Right lobe of liver (tissue), 6 donors: Measurements from ENCODE around the gene TMCO2. TPM values are rescaled to one million over a fixed set of nuclear protein-coding genes. Genes with fewer than 3 reads are reported as not detected.

Experiments
- ATAC-seq, 4 donors: fragments of 200-7000 bp; cut with Tn5 transposase; one replicate each; pipeline ENCODE4 v1.9.1; 2020; ENCODE audit warnings: mild to moderate bottlenecking in 4 of 4, moderate library complexity in 4 of 4
- DNase-seq, 3 donors: peaks; one replicate each; pipeline ENCODE4 v3.0.0-alpha.2; 2020
- H3K27ac ChIP-seq, 3 donors: fragments of 200-600 bp; one replicate each; pipeline ENCODE4 v1.8.0; 2022
- H3K27me3 ChIP-seq, 2 donors: fragments of 200-600 bp; one replicate each; pipeline ENCODE4 v1.8.0; 2022
- H3K36me3 ChIP-seq, 4 donors: fragments of 200-600 bp; sonication (generic) in 1 of 4; one replicate each; pipeline versions ENCODE4 v1.5.1 to v1.8.0; 2017 to 2022; ENCODE audit warnings: control low read depth in 1 of 4
- H3K4me1 ChIP-seq, 4 donors: fragments of 200-600 bp; sonication (generic) in 1 of 4; one replicate each; pipeline versions ENCODE4 v1.5.1 to v1.8.0; 2017 to 2022; ENCODE audit warnings: control low read depth in 1 of 4
- H3K4me3 ChIP-seq, 3 donors: fragments of 200-600 bp; one replicate each; pipeline ENCODE4 v1.8.0; 2022
- H3K9me3 ChIP-seq, 4 donors: fragments of 200-600 bp; sonication (generic) in 1 of 4; one replicate each; pipeline versions ENCODE4 v1.5.1 to v1.8.0; 2017 to 2022; ENCODE audit warnings: control low read depth in 1 of 4
- CTCF ChIP-seq, 4 donors: fragments of 200-600 bp in 3 of 4; fragments of 450-650 bp in 1 of 4; IDR thresholded peaks; one replicate each; pipeline versions ENCODE4 v1.5.1 to v1.8.0; 2016 to 2022; ENCODE audit warnings: antibody characterized with exemption in 4 of 4, mild to moderate bottlenecking in 2 of 4
- POLR2A ChIP-seq: fragments of 450-650 bp; IDR thresholded peaks from one replicate; pipeline ENCODE4 v1.6.1; 2017; ENCODE audit warnings: antibody characterized with exemption, mild to moderate bottlenecking
- WGBS: methylation state at CpG from one replicate; pipeline ENCODE4 v1.1.6; 2018; ENCODE audit warnings: low coverage, low lambda C conversion rate; ENCODE audit not compliant: insufficient coverage; ENCODE audit errors: missing lambda C conversion rate; 5-methylcytosine and 5-hydroxymethylcytosine counted together
- intact Hi-C, 2 donors: fragments of 100-400 bp; cut with DNase I; formaldehyde crosslinking; loops; one replicate each; pipeline versions ENCODE4 v1.11.2 to v1.14.1; 2022
- total RNA-seq, 6 experiments: library from RNA; depleted of rRNA in 2 of 6; stranded (reverse); fragments of >200 nt in 2 of 6; fragmentation: NEBNext Ultra II Directional in 3 of 6; extraction: Animal tissue kit (Norgen Biotek cat#: 25700) in 3 of 6; gene quantifications; one replicate each; pipeline versions ENCODE4 v1.1.0 to v1.2.4, GENCODE V29; 2016 to 2023
- donor health status: DM: no; HTN: yes; CAD: no.
- donor health status: DM: no; HTN: no; CAD: no.
- donor health status: DM: no; HTN: no; CAD: no.
- donor health status: DM: no; HTN: yes; CAD: no.
- donor health status: DM: no; HTN: yes; CAD: no.

The TMCO2 gene
- total RNA-seq, 6 experiments from 2014 or later, result not detected

- H3K4me1 ChIP-seq, result no peaks in the 10 kb centered on the region
- H3K9me3 ChIP-seq, result no peaks in the 10 kb centered on the region
- no peak overlapping the region for H3K27ac ChIP-seq
- intact Hi-C loops, result no loop called here
- WGBS, result 70% methylated on average over 4 of the region's 4 CpGs
- DNase-seq, result no peak
- ATAC-seq, result no peak
- TF ChIP-seq CTCF (IDR thresholded peaks at IDR 0.05), result no peak
- no peak for TF ChIP-seq POLR2A
- H3K4me3 ChIP-seq, result no peak overlapping the region
- H3K27me3 ChIP-seq, result no peaks in the 10 kb centered on the region
- no peaks in the 10 kb centered on the region for H3K36me3 ChIP-seq
These were observed 3.5 kb upstream of the TMCO2 start for GRCh38 chr1:40244138-40244744.

- H3K27me3 ChIP-seq, result no peaks in the 10 kb centered on the region
- intact Hi-C loops, result no loop called here
- H3K27ac ChIP-seq, result no peak overlapping the region
- DNase-seq (no peak), ATAC-seq (no peak)
- H3K9me3 ChIP-seq, result no peaks in the 10 kb centered on the region
- no peak for TF ChIP-seq CTCF (IDR thresholded peaks at IDR 0.05)
- no peak for TF ChIP-seq POLR2A
- no peak overlapping the region for H3K4me3 ChIP-seq
- no peaks in the 10 kb centered on the region for H3K36me3 ChIP-seq
- no peaks in the 10 kb centered on the region for H3K4me1 ChIP-seq
- 85% methylated on average over 2 of the region's 3 CpGs for WGBS
These were observed 2.1 kb upstream of the TMCO2 start for GRCh38 chr1:40245686-40246085.

- no peaks in the 10 kb centered on the region for H3K9me3 ChIP-seq
- no peak for DNase-seq
- H3K27ac ChIP-seq, result no peak overlapping the region
- intact Hi-C loops, result no loop called here
- TF ChIP-seq POLR2A, result no peak
- TF ChIP-seq CTCF (IDR thresholded peaks at IDR 0.05), result no peak
- no peaks in the 10 kb centered on the region for H3K36me3 ChIP-seq
- ATAC-seq, result no peak
- H3K4me1 ChIP-seq, result no peaks in the 10 kb centered on the region
- no peak overlapping the region for H3K4me3 ChIP-seq
- H3K27me3 ChIP-seq, result no peaks in the 10 kb centered on the region
These were observed 675 bp downstream of the TMCO2 start for GRCh38 chr1:40248412-40248811.

- DNase-seq (no peak), ATAC-seq (no peak)
- H3K4me1 ChIP-seq, result peaks cover 0 to 4% (median under 1%) of the 10 kb centered on the region in 4 donors
- WGBS, result 73% methylated on average over 4 of the region's 4 CpGs
- H3K27me3 ChIP-seq, result no peaks in the 10 kb centered on the region
- no peak overlapping the region for H3K27ac ChIP-seq
- H3K36me3 ChIP-seq, result no peaks in the 10 kb centered on the region
- intact Hi-C loops, result no loop called here
- no peak for TF ChIP-seq CTCF (IDR thresholded peaks at IDR 0.05)
- no peak for TF ChIP-seq POLR2A
- no peaks in the 10 kb centered on the region for H3K9me3 ChIP-seq
- no peak overlapping the region for H3K4me3 ChIP-seq
These were observed 3.7 kb downstream of the TMCO2 start for GRCh38 chr1:40251456-40251855.

- H3K27ac ChIP-seq, result no peak overlapping the region
- TF ChIP-seq POLR2A (no peak), CTCF (IDR thresholded peaks at IDR 0.05) (no peak)
- H3K4me3 ChIP-seq, result no peak overlapping the region
- intact Hi-C loops, result no loop called here
- ATAC-seq, result no peak
- DNase-seq, result no peak
- H3K27me3 ChIP-seq, result no peaks in the 10 kb centered on the region
- H3K9me3 ChIP-seq, result no peaks in the 10 kb centered on the region
- peaks cover 0 to 6% (median 3%) of the 10 kb centered on the region in 4 donors for H3K4me1 ChIP-seq
- WGBS, result 100% methylated on average over 1 of the region's 2 CpGs
- H3K36me3 ChIP-seq, result no peaks in the 10 kb centered on the region
These were observed 4.9 kb downstream of the TMCO2 start for GRCh38 chr1:40252601-40253000.
